Testis (tissue), 2 donors: ENCODE results near the gene RAPGEF5.

ENCODE experiments used
- CTCF ChIP-seq, 3 experiments: fragments of 450-650 bp in 2 of 3; fragments of 200-600 bp in 1 of 3; sonication (generic) in 1 of 3; IDR thresholded peaks; one replicate each; pipeline ENCODE4 v1.5.1; 2016 to 2019; ENCODE audit warnings: antibody characterized with exemption in 3 of 3, mild to moderate bottlenecking in 2 of 3, moderate library complexity in 1 of 3
- POLR2A ChIP-seq: fragments of 450-650 bp; IDR thresholded peaks from one replicate; pipeline ENCODE4 v1.6.1; 2017; ENCODE audit warnings: antibody characterized with exemption, mild to moderate bottlenecking, moderate library complexity

GRCh38 chr7:22404421-22405023, 47.6 kb upstream of the RAPGEF5 start:
- no peak for TF ChIP-seq POLR2A
- no peak for TF ChIP-seq CTCF (IDR thresholded peaks at IDR 0.05)
